ENCODE results near the gene METRN.

GRCh38 chr16:728131-728889 lies 13.4 kb downstream of the METRN start:
- TF ChIP-seq CTCF (IDR thresholded peaks at IDR 0.05) = no peak
- TF ChIP-seq POLR2A (IDR thresholded peaks at IDR 0.05) = no peak
